K562 (cell line): ENCODE measurements around the gene PTPRM. TPM values are rescaled to one million over a fixed set of nuclear protein-coding genes. Genes with fewer than 3 reads are reported as not detected.

ENCODE experiments used
- ATAC-seq: fragments of 200-7000 bp; cut with Tn5 transposase; 3 replicates; pipeline ENCODE4 v1.9.1; 2020; ENCODE audit warnings: moderate library complexity
- BruUV-seq: library from RNA; stranded (reverse); fragments of 400-500 nt; replicated peaks from 2 replicates; lab custom pipeline; 2021; lab: Mats Ljungman, UMichigan
- CTCF ChIA-PET: fragments of 300-600 bp; formaldehyde crosslinking; extraction: SDS; loops from one replicate; lab custom pipeline; 2021; ENCODE audit warnings: low intra/inter-chr PET ratio; lab: Yijun Ruan, JAX
- POLR2A ChIA-PET: fragments of 300-600, 350-650 bp; sonication (Branson Sonifier 250); formaldehyde crosslinking; extraction: SDS; loops from one replicate; lab custom pipeline; 2021; ENCODE audit warnings: antibody characterized with exemption, inconsistent platforms; lab: Yijun Ruan, JAX
- DNase-seq, 4 experiments: peaks; one replicate each; pipeline versions ENCODE4 v3.0.0 to v3.0.0-alpha.2; 2011 to 2018; ENCODE audit warnings: low spot score in 3 of 4, mixed read lengths in 3 of 4; ENCODE audit errors: extremely low read depth in 1 of 4
- FAIRE-seq: peaks from 2 replicates; lab custom pipeline; 2011; peaks lifted over from hg19 to GRCh38; lab: Jason Lieb, UNC
- H2AFZ ChIP-seq: 2 replicates; pipeline ENCODE4 v1.6.0; 2011; ENCODE audit warnings: low read depth, low read length, control low read depth, inconsistent platforms
- H3K27ac ChIP-seq: fragments of 200-600 bp; 3 replicates; pipeline ENCODE4 v1.8.0; 2011; ENCODE audit warnings: low read depth, mild to moderate bottlenecking, control low read depth, inconsistent platforms, low read length, moderate library complexity, mixed read lengths; ENCODE audit errors: extremely low read depth
- H3K27me3 ChIP-seq, 2 experiments: fragments of 300-600 bp in 1 of 2; 2 replicates in 1 of 2; 3 replicates in 1 of 2; pipeline versions ENCODE4 v1.6.0 to v1.8.0; 2011; ENCODE audit warnings: inconsistent platforms in 2 of 2, low read length in 2 of 2, mild to moderate bottlenecking in 1 of 2, mixed read lengths in 1 of 2, moderate library complexity in 1 of 2; ENCODE audit not compliant: control insufficient read depth in 2 of 2, insufficient read depth in 2 of 2
- H3K36me3 ChIP-seq: fragments of 300-600 bp; 3 replicates; pipeline ENCODE4 v1.8.0; 2011; ENCODE audit warnings: mild to moderate bottlenecking, low read length, inconsistent platforms; ENCODE audit not compliant: control insufficient read depth, insufficient read depth
- H3K4me1 ChIP-seq, 2 experiments: fragments of 200-600 bp in 1 of 2; replicated peaks in 1 of 2; 2 replicates in 1 of 2; 3 replicates in 1 of 2; pipeline versions ENCODE4 v1.5.1 to v1.8.0; 2011; ENCODE audit warnings: inconsistent platforms in 2 of 2, low read length in 2 of 2, mild to moderate bottlenecking in 1 of 2, mixed read lengths in 1 of 2, moderate library complexity in 1 of 2; ENCODE audit not compliant: control insufficient read depth in 2 of 2, insufficient read depth in 2 of 2
- H3K4me2 ChIP-seq: 2 replicates; pipeline ENCODE4 v1.6.1; 2011; ENCODE audit warnings: low read length, control low read depth, inconsistent platforms, mixed read lengths; ENCODE audit not compliant: insufficient read depth
- H3K4me3 ChIP-seq: fragments of 200-600 bp; sonication (generic), shearing (Covaris generic); 2 replicates; pipeline ENCODE4 v1.5.1; 2016; ENCODE audit warnings: control low read depth, inconsistent platforms
- H3K79me2 ChIP-seq: fragments of 200-600 bp; 3 replicates; pipeline ENCODE4 v1.8.0; 2011; ENCODE audit warnings: low read length, inconsistent platforms; ENCODE audit not compliant: control insufficient read depth, insufficient read depth
- H3K9ac ChIP-seq, 2 experiments: 2 replicates each; pipeline versions ENCODE4 v1.6.0 to v1.6.1; 2011; ENCODE audit warnings: low read depth in 2 of 2, low read length in 2 of 2, control low read depth in 1 of 2, inconsistent platforms in 1 of 2, mild to moderate bottlenecking in 1 of 2, mixed read lengths in 1 of 2; ENCODE audit not compliant: insufficient read depth in 1 of 2
- H3K9me1 ChIP-seq: one replicate; pipeline ENCODE4 v1.6.0; 2011; ENCODE audit warnings: inconsistent platforms, mild to moderate bottlenecking, low read length, moderate library complexity; ENCODE audit not compliant: control insufficient read depth, insufficient read depth
- H3K9me3 ChIP-seq: replicated peaks from 2 replicates; pipeline ENCODE4 v1.5.1; 2011; ENCODE audit warnings: low read depth, low read length, inconsistent platforms; ENCODE audit not compliant: control insufficient read depth, insufficient read depth
- H4K20me1 ChIP-seq: replicated peaks from 2 replicates; pipeline ENCODE4 v1.6.1; 2011; ENCODE audit warnings: low read length, inconsistent platforms, mixed read lengths; ENCODE audit not compliant: control insufficient read depth, insufficient read depth
- CCAR2 ChIP-seq: fragments of 200-400 bp; formaldehyde crosslinking; IDR thresholded peaks from 2 replicates; pipeline ENCODE4 v1.6.1; 2017; ENCODE audit warnings: mild to moderate bottlenecking, low read depth, low read length
- CHD2 ChIP-seq: IDR thresholded peaks from 2 replicates; pipeline ENCODE4 v1.6.1; 2011; ENCODE audit warnings: low read depth, low read length
- MEF2D ChIP-seq: conservative IDR thresholded peaks from 2 replicates; pipeline ENCODE4 v1.6.1; 2016; ENCODE audit warnings: low read depth, missing genetic modification characterization, missing compliant biosample characterization
- MTA1 ChIP-seq: fragments of 450-650 bp; IDR thresholded peaks from 2 replicates; pipeline ENCODE4 v1.6.1; 2017; ENCODE audit warnings: borderline replicate concordance
- MYC ChIP-seq, 2 experiments: fragments of 250-450 bp in 1 of 2; sonication (Bioruptor Pico) in 1 of 2; IDR thresholded peaks; 2 replicates each; pipeline versions ENCODE4 v1.5.1 to v1.6.1; 2012 to 2021; ENCODE audit warnings: low read depth in 2 of 2, borderline replicate concordance in 1 of 2, improper control_type of control experiment in 1 of 2, low read length in 1 of 2, mild to moderate bottlenecking in 1 of 2, moderate library complexity in 1 of 2
- PCBP2 ChIP-seq: fragments of 200-400 bp; formaldehyde crosslinking; IDR thresholded peaks from 2 replicates; pipeline ENCODE4 v1.6.1; 2018; ENCODE audit warnings: low read length, low read depth, mild to moderate bottlenecking, moderate library complexity; ENCODE audit not compliant: poor library complexity, severe bottlenecking
- RB1 ChIP-seq: fragments of 450-650 bp; IDR thresholded peaks from 2 replicates; pipeline ENCODE4 v1.6.1; 2017; ENCODE audit warnings: low read depth, mild to moderate bottlenecking
- RFX5 ChIP-seq: IDR thresholded peaks from 2 replicates; pipeline ENCODE4 v1.6.1; 2011; ENCODE audit warnings: low read depth, mild to moderate bottlenecking, improper control_type of control experiment, low read length
- STAT5B ChIP-seq: fragments of 250-450 bp; sonication (Bioruptor Pico); IDR thresholded peaks from 2 replicates; pipeline ENCODE4 v1.8.0; 2021; ENCODE audit warnings: mild to moderate bottlenecking, inconsistent platforms
- TAL1 ChIP-seq: fragments of 450-650 bp; IDR thresholded peaks from 2 replicates; pipeline ENCODE4 v1.6.1; 2016; ENCODE audit warnings: mild to moderate bottlenecking
- TSC22D4 ChIP-seq: fragments of 450-650 bp; IDR thresholded peaks from 2 replicates; pipeline ENCODE4 v1.6.1; 2016; ENCODE audit warnings: missing genetic modification characterization, missing biosample characterization, control low read depth
- WHSC1 ChIP-seq: IDR thresholded peaks from one replicate; pipeline ENCODE4 v1.6.1; 2012; ENCODE audit warnings: low read length, control low read depth, inconsistent platforms
- XRCC5 ChIP-seq: fragments of 200-400 bp; formaldehyde crosslinking; IDR thresholded peaks from 2 replicates; pipeline ENCODE4 v1.6.1; 2017; ENCODE audit warnings: low read depth, mild to moderate bottlenecking, low read length
- YBX1 ChIP-seq: fragments of 450-650 bp; IDR thresholded peaks from 2 replicates; pipeline ENCODE4 v1.7.1; 2016; ENCODE audit warnings: mild to moderate bottlenecking
- WGBS: fragments of 100-300 bp; shearing (Covaris generic); methylation state at CpG from one replicate; pipeline ENCODE4 v1.1.6; 2016; ENCODE audit warnings: low coverage, mixed read lengths; ENCODE audit not compliant: insufficient coverage; ENCODE audit errors: missing lambda C conversion rate; 5-methylcytosine and 5-hydroxymethylcytosine counted together
- in situ Hi-C: fragments of 300-500 bp; cut with MboI; formaldehyde crosslinking; loops from 4 replicates; pipeline ENCODE4 v1.15.0; 2018; ENCODE audit warnings: inconsistent platforms, mixed read lengths
- intact Hi-C: fragments of 100-400 bp; cut with micrococcal nuclease; formaldehyde crosslinking; loops from 2 replicates; pipeline ENCODE4 v1.14.2; 2022
- polyA plus RNA-seq, 8 experiments: library from polyadenylated mRNA; depleted of rRNA in 4 of 8; stranded (reverse) in 5 of 8; unstranded in 3 of 8; fragments of >200 nt; fragmentation: Nextera tagmentation in 2 of 8; fragmentation: Illumina TruSeq in 1 of 8; extraction: Ambion mirVana in 2 of 8; extraction: Trizol in 1 of 8; gene quantifications; 2 replicates each; pipeline versions ENCODE4 v1.2.1 to v1.2.3, GENCODE V29; 2011 to 2014; ENCODE audit warnings: inconsistent platforms in 1 of 8, missing spikeins in 1 of 8
- total RNA-seq, 7 experiments: library from RNA; depleted of rRNA in 6 of 7; stranded (reverse); fragments of >200 nt in 6 of 7; fragmentation: Illumina TruSeq in 2 of 7; extraction: Trizol in 2 of 7; gene quantifications; 2 replicates each; pipeline versions ENCODE4 v1.2.1 to v1.2.3, GENCODE V29; 2011 to 2021; ENCODE audit warnings: low replicate concordance in 1 of 7
- TF ChIP-seq, protein P1 (sequence below): fragments of 250-450 bp; sonication (Bioruptor Pico); IDR thresholded peaks from 2 replicates; pipeline ENCODE4 v1.4.0; 2020; ENCODE audit warnings: mild to moderate bottlenecking, moderate library complexity
- TF ChIP-seq, protein P2 (sequence below): fragments of 150-350 bp; conservative IDR thresholded peaks from 2 replicates; pipeline ENCODE4 v1.6.1; 2014; ENCODE audit warnings: low read length
- TF ChIP-seq, protein P3 (sequence below): fragments of 450-650 bp; IDR thresholded peaks from 2 replicates; pipeline ENCODE4 v1.6.1; 2018; ENCODE audit warnings: mild to moderate bottlenecking, low read depth; ENCODE audit not compliant: partially characterized antibody

PTPRM gene
- total and polyA plus RNA-seq, 9 of the 15 experiments (the other 6 are each of a cell fraction or from before 2014, with no cell fraction given), result 0.03 to 0.16 (median 0.08) TPM; not detected in 3

DNA sequence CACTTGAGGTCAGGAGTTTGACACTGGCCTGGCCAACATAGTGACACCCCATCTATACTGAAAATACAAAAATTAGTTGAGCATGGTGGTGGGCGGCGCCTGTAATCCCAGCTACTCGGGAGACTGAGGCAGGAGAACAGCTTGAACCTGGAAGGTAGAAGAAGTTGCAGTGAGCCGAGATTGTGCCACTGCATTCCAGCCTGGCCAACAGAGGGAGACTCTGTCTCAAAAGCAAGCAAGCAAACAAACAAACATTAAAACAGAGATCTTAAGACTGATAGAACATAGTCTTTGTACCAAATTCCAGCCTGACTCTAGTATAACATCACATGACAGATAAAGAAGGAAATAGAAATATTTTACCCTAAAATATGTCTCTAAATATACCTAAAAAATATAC is 168.1 kb downstream of the PTPRM start:
- WGBS, result 0% methylated on average over 4 of the region's 4 CpGs
- Histone ChIP-seq H3K4me2 (no peak overlapping the region), H3K27ac (no peak overlapping the region), H3K4me1 (no peaks in the 10 kb centered on the region), H3K9ac (no peak overlapping the region), H3K9me1 (no peaks in the 10 kb centered on the region), H3K27me3 (no peaks in the 10 kb centered on the region), H3K4me3 (no peak overlapping the region), H4K20me1 (no peaks in the 10 kb centered on the region), H3K9me3 (no peaks in the 10 kb centered on the region), H3K36me3 (no peaks in the 10 kb centered on the region), H3K79me2 (no peaks in the 10 kb centered on the region), H2AFZ (no peak overlapping the region)
- intact Hi-C loops (loop anchor here (10.0 kb wide), 1 partner anchor 60 kb away; no protein-coding TSS in a partner anchor), in situ Hi-C loops (no loop called here)
- POLR2A ChIA-PET, result no interaction called here
- DNase-seq, result no peak
- no peak for ATAC-seq
- FAIRE-seq, result no peak
- CTCF ChIA-PET, result no interaction called here
- no TSS peak for BruUV-seq
- TF ChIP-seq, protein P1, sequence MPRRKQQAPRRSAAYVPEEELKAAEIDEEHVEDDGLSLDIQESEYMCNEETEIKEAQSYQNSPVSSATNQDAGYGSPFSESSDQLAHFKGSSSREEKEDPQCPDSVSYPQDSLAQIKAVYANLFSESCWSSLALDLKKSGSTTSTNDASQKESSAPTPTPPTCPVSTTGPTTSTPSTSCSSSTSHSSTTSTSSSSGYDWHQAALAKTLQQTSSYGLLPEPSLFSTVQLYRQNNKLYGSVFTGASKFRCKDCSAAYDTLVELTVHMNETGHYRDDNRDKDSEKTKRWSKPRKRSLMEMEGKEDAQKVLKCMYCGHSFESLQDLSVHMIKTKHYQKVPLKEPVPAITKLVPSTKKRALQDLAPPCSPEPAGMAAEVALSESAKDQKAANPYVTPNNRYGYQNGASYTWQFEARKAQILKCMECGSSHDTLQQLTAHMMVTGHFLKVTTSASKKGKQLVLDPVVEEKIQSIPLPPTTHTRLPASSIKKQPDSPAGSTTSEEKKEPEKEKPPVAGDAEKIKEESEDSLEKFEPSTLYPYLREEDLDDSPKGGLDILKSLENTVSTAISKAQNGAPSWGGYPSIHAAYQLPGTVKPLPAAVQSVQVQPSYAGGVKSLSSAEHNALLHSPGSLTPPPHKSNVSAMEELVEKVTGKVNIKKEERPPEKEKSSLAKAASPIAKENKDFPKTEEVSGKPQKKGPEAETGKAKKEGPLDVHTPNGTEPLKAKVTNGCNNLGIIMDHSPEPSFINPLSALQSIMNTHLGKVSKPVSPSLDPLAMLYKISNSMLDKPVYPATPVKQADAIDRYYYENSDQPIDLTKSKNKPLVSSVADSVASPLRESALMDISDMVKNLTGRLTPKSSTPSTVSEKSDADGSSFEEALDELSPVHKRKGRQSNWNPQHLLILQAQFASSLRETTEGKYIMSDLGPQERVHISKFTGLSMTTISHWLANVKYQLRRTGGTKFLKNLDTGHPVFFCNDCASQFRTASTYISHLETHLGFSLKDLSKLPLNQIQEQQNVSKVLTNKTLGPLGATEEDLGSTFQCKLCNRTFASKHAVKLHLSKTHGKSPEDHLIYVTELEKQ, result no peak
- no peak for TF ChIP-seq MYC (IDR thresholded peaks at IDR 0.05; ENCODE audit: low read depth, low read length)
- TF ChIP-seq MYC (CRISPR knock-in tag; IDR thresholded peaks at IDR 0.05; ENCODE audit: borderline replicate concordance, low read depth), result no peak
- TF ChIP-seq, protein P2, sequence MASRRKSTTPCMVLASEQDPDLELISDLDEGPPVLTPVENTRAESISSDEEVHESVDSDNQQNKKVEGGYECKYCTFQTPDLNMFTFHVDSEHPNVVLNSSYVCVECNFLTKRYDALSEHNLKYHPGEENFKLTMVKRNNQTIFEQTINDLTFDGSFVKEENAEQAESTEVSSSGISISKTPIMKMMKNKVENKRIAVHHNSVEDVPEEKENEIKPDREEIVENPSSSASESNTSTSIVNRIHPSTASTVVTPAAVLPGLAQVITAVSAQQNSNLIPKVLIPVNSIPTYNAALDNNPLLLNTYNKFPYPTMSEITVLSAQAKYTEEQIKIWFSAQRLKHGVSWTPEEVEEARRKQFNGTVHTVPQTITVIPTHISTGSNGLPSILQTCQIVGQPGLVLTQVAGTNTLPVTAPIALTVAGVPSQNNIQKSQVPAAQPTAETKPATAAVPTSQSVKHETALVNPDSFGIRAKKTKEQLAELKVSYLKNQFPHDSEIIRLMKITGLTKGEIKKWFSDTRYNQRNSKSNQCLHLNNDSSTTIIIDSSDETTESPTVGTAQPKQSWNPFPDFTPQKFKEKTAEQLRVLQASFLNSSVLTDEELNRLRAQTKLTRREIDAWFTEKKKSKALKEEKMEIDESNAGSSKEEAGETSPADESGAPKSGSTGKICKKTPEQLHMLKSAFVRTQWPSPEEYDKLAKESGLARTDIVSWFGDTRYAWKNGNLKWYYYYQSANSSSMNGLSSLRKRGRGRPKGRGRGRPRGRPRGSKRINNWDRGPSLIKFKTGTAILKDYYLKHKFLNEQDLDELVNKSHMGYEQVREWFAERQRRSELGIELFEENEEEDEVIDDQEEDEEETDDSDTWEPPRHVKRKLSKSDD, result no peak
- TF ChIP-seq RB1, result no peak
- TF ChIP-seq STAT5B (CRISPR knock-in tag), result no peak
- TF ChIP-seq XRCC5, result no peak
- TF ChIP-seq PCBP2, result no peak
- TF ChIP-seq MEF2D (tag), result no peak
- no peak for TF ChIP-seq CHD2
- no peak for TF ChIP-seq TAL1
- no peak for TF ChIP-seq YBX1
- TF ChIP-seq TSC22D4 (tag), result no peak
- TF ChIP-seq CCAR2, result no peak
- TF ChIP-seq, protein P3, sequence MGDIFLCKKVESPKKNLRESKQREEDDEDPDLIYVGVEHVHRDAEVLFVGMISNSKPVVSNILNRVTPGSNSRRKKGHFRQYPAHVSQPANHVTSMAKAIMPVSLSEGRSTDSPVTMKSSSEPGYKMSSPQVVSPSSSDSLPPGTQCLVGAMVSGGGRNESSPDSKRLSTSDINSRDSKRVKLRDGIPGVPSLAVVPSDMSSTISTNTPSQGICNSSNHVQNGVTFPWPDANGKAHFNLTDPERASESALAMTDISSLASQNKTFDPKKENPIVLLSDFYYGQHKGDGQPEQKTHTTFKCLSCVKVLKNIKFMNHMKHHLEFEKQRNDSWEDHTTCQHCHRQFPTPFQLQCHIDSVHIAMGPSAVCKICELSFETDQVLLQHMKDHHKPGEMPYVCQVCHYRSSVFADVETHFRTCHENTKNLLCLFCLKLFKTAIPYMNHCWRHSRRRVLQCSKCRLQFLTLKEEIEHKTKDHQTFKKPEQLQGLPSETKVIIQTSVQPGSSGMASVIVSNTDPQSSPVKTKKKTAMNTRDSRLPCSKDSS, result no peak
- no peak for TF ChIP-seq WHSC1
- no peak for TF ChIP-seq RFX5
- TF ChIP-seq MTA1, result no peak
